Neuronal stem cell (in vitro differentiated cells): ENCODE measurements around the gene CLTB.
A peak's percentile ranks its signal among the peaks of the same experiment; 100 is the strongest.

Experiments used
- DNase-seq: peaks from one replicate; pipeline ENCODE4 v3.0.0-alpha.2; 2013; ENCODE audit warnings: low spot score
- H2AFZ ChIP-seq: one replicate; pipeline ENCODE4 v1.6.1; 2013; ENCODE audit warnings: mild to moderate bottlenecking, low read length, inconsistent platforms
- H2AK5ac ChIP-seq: 2 replicates; pipeline ENCODE4 v1.6.1; 2013; ENCODE audit warnings: low read depth, mild to moderate bottlenecking, inconsistent platforms, low read length, moderate library complexity, mixed read lengths
- H2BK120ac ChIP-seq: 2 replicates; pipeline ENCODE4 v1.6.1; 2013; ENCODE audit warnings: low read depth, mild to moderate bottlenecking, inconsistent platforms, low read length, moderate library complexity, mixed read lengths
- H2BK12ac ChIP-seq: one replicate; pipeline ENCODE4 v1.6.1; 2013; ENCODE audit warnings: low read length, inconsistent platforms
- H2BK15ac ChIP-seq: 2 replicates; pipeline ENCODE4 v1.6.1; 2013; ENCODE audit warnings: mild to moderate bottlenecking, low read length, inconsistent platforms, mixed read lengths
- H2BK5ac ChIP-seq: one replicate; pipeline ENCODE4 v1.6.1; 2013; ENCODE audit warnings: inconsistent platforms, mild to moderate bottlenecking, low read length, moderate library complexity
- H3K14ac ChIP-seq: one replicate; pipeline ENCODE4 v1.6.1; 2013; ENCODE audit warnings: low read length, inconsistent platforms
- H3K18ac ChIP-seq: 2 replicates; pipeline ENCODE4 v1.6.1; 2013; ENCODE audit warnings: low read length, inconsistent platforms
- H3K23ac ChIP-seq: 2 replicates; pipeline ENCODE4 v1.6.1; 2013; ENCODE audit warnings: low read depth, mild to moderate bottlenecking, mixed read lengths, low read length, inconsistent platforms; ENCODE audit not compliant: poor library complexity
- H3K27ac ChIP-seq: replicated peaks from 3 replicates; pipeline ENCODE4 v1.5.1; 2013; ENCODE audit warnings: low read length, inconsistent platforms
- H3K27me3 ChIP-seq, 3 experiments: 2 replicates each; pipeline ENCODE4 v1.6.1; 2013; ENCODE audit warnings: low read length in 3 of 3, mild to moderate bottlenecking in 2 of 3, inconsistent platforms in 1 of 3, low read depth in 1 of 3, mixed read lengths in 1 of 3, moderate library complexity in 1 of 3; ENCODE audit not compliant: control insufficient read depth in 3 of 3, insufficient read depth in 3 of 3
- H3K36me3 ChIP-seq, 2 donors: replicated peaks in 1 of 2; 2 replicates each; pipeline ENCODE4 v1.6.1; 2013; ENCODE audit warnings: low read length in 2 of 2; ENCODE audit not compliant: control insufficient read depth in 2 of 2, insufficient read depth in 2 of 2
- H3K4ac ChIP-seq: 2 replicates; pipeline ENCODE4 v1.6.1; 2013; ENCODE audit warnings: inconsistent platforms, mild to moderate bottlenecking, low read length, moderate library complexity
- H3K4me1 ChIP-seq, 2 donors: 1 replicate in 1 of 2; 2 replicates in 1 of 2; pipeline ENCODE4 v1.6.1; 2013; ENCODE audit warnings: low read length in 2 of 2, low read depth in 1 of 2; ENCODE audit not compliant: control insufficient read depth in 2 of 2, insufficient read depth in 1 of 2
- H3K4me2 ChIP-seq: one replicate; pipeline ENCODE4 v1.6.1; 2013; ENCODE audit warnings: mild to moderate bottlenecking, low read length, inconsistent platforms; ENCODE audit not compliant: insufficient read depth, poor library complexity, severe bottlenecking
- H3K4me3 ChIP-seq, 2 donors: 2 replicates each; pipeline ENCODE4 v1.5.1; 2013; ENCODE audit warnings: low read length in 2 of 2, mild to moderate bottlenecking in 2 of 2, inconsistent platforms in 1 of 2, moderate library complexity in 1 of 2
- H3K79me1 ChIP-seq: one replicate; pipeline ENCODE4 v1.6.1; 2013; ENCODE audit warnings: low read depth, mild to moderate bottlenecking, inconsistent platforms, low read length, moderate library complexity
- H3K9ac ChIP-seq: one replicate; pipeline ENCODE4 v1.6.1; 2013; ENCODE audit warnings: mild to moderate bottlenecking, low read depth, low read length, inconsistent platforms; ENCODE audit not compliant: poor library complexity
- H3K9me3 ChIP-seq, 2 donors: replicated peaks in 1 of 2; 2 replicates each; pipeline versions ENCODE3 to v1.6.1; 2013; ENCODE audit warnings: low read length in 2 of 2, mild to moderate bottlenecking in 2 of 2, inconsistent platforms in 1 of 2, low read depth in 1 of 2, mixed read lengths in 1 of 2, moderate library complexity in 1 of 2; ENCODE audit not compliant: control insufficient read depth in 2 of 2, insufficient read depth in 1 of 2
- H4K8ac ChIP-seq: one replicate; pipeline ENCODE4 v1.6.1; 2013; ENCODE audit warnings: low read depth, mild to moderate bottlenecking, inconsistent platforms, low read length, moderate library complexity
- H4K91ac ChIP-seq: one replicate; pipeline ENCODE4 v1.6.1; 2013; ENCODE audit warnings: low read length, low read depth, mild to moderate bottlenecking, inconsistent platforms; ENCODE audit not compliant: poor library complexity
- WGBS, 2 donors: extraction: QIAGEN DNeasy Blood & Tissue Kit; methylation state at CpG; one replicate each; pipeline ENCODE4 v1.1.7; 2013; ENCODE audit warnings: missing lambda C conversion rate in 2 of 2, mixed read lengths in 1 of 2; ENCODE audit not compliant: insufficient read length in 2 of 2, insufficient replicate concordance in 1 of 2; ENCODE audit errors: extremely low coverage in 2 of 2; 5-methylcytosine and 5-hydroxymethylcytosine counted together

Gene CLTB

GRCh38 chr5:176447591-176447977 lies 31.2 kb upstream of the CLTB start:
- no CpG with 5 or more reads among the region's 34 CpGs for WGBS, 2 donors
- H3K4me2 ChIP-seq = peak overlapping the region; percentile 89
- peaks cover 0 to 8% of the 10 kb centered on the region in 2 donors for H3K36me3 ChIP-seq
- peaks cover 5% of the 10 kb centered on the region for H3K79me1 ChIP-seq
- peak overlapping the region; percentile 93 to 99 for H3K4me3 ChIP-seq
- H2AFZ ChIP-seq = peak overlapping the region; percentile 91
- no peak overlapping the region for H2BK15ac ChIP-seq
- peak overlapping the region; percentile 67 for H2BK5ac ChIP-seq
- H4K8ac ChIP-seq = no peak overlapping the region
- H3K9ac ChIP-seq = peak overlapping the region; percentile 92
- H3K27me3 ChIP-seq = no peaks in the 10 kb centered on the region
- H3K23ac ChIP-seq = peak overlapping the region; percentile 11
- H3K27ac ChIP-seq = peak overlapping the region; percentile 94
- peaks cover 0 to 2% of the 10 kb centered on the region in 2 donors for H3K4me1 ChIP-seq
- H2BK120ac ChIP-seq = peak overlapping the region; percentile 16
- no peak overlapping the region for H3K14ac ChIP-seq
- no peak for DNase-seq
- H3K9me3 ChIP-seq = no peaks in the 10 kb centered on the region
- H2BK12ac ChIP-seq = no peak overlapping the region
- H3K18ac ChIP-seq = peak overlapping the region; percentile 94
- peak overlapping the region; percentile 13 for H2AK5ac ChIP-seq
- H3K4ac ChIP-seq = no peak overlapping the region
- H4K91ac ChIP-seq = no peak overlapping the region

GRCh38 chr5:176446884-176447590 lies 30.7 kb upstream of the CLTB start:
- H3K9me3 ChIP-seq = no peaks in the 10 kb centered on the region
- H3K9ac ChIP-seq = peak overlapping the region; percentile 92
- H2BK15ac ChIP-seq = no peak overlapping the region
- H4K91ac ChIP-seq = no peak overlapping the region
- peak overlapping the region; percentile 11 for H3K23ac ChIP-seq
- peak overlapping the region; percentile 91 for H2AFZ ChIP-seq
- no peak overlapping the region for H4K8ac ChIP-seq
- H2BK12ac ChIP-seq = no peak overlapping the region
- H2AK5ac ChIP-seq = peak overlapping the region; percentile 13
- H3K4me2 ChIP-seq = peak overlapping the region; percentile 89
- no CpG with 5 or more reads among the region's 27 CpGs for WGBS, 2 donors
- H3K36me3 ChIP-seq = peaks cover 0 to 3% of the 10 kb centered on the region in 2 donors
- H2BK120ac ChIP-seq = peak overlapping the region; percentile 16
- peak overlapping the region; percentile 67 for H2BK5ac ChIP-seq
- H3K27ac ChIP-seq = peak overlapping the region; percentile 94
- peaks cover 2 to 5% of the 10 kb centered on the region in 2 donors for H3K4me1 ChIP-seq
- peaks cover 5% of the 10 kb centered on the region for H3K79me1 ChIP-seq
- DNase-seq = peak; percentile 2
- peak overlapping the region; percentile 94 for H3K18ac ChIP-seq
- H3K4ac ChIP-seq = no peak overlapping the region
- no peak overlapping the region for H3K14ac ChIP-seq
- H3K4me3 ChIP-seq = peak overlapping the region; percentile 93 to 99
- peaks cover 0 to under 1% (median 0%) of the 10 kb centered on the region in 3 experiments for H3K27me3 ChIP-seq

GRCh38 chr5:176446028-176446665 lies 29.8 kb upstream of the CLTB start:
- H2AK5ac ChIP-seq = no peak overlapping the region

GRCh38 chr5:176444742-176445141 lies 28.4 kb upstream of the CLTB start:
- Histone ChIP-seq H3K4me3 (no peak overlapping the region), H3K4ac (no peak overlapping the region), H3K4me2 (no peak overlapping the region), H3K18ac (no peak overlapping the region), H2AFZ (no peak overlapping the region), H3K23ac (no peak overlapping the region), H4K91ac (no peak overlapping the region), H3K36me3 (no peaks in the 10 kb centered on the region), H2BK120ac (no peak overlapping the region), H2BK15ac (no peak overlapping the region), H2BK12ac (no peak overlapping the region), H2AK5ac (no peak overlapping the region), H3K9me3 (no peaks in the 10 kb centered on the region), H2BK5ac (no peak overlapping the region), H3K27me3 (peaks cover 0 to 15% (median 0%) of the 10 kb centered on the region in 3 experiments), H3K79me1 (peaks cover 3% of the 10 kb centered on the region), H3K27ac (no peak overlapping the region), H3K4me1 (peaks cover 2 to 5% of the 10 kb centered on the region in 2 donors), H4K8ac (no peak overlapping the region), H3K9ac (no peak overlapping the region), H3K14ac (no peak overlapping the region)
- WGBS, 2 donors = no CpG with 5 or more reads among the region's 5 CpGs
- no peak for DNase-seq

More at GRCh38 chr5:176446028-176446665, 29.8 kb upstream of the CLTB start:
- H2BK5ac ChIP-seq = no peak overlapping the region
- no peak overlapping the region for H3K4me3 ChIP-seq
- no peak overlapping the region for H3K4ac ChIP-seq
- no peak overlapping the region for H2BK120ac ChIP-seq
- no peak overlapping the region for H3K27ac ChIP-seq
- no peak overlapping the region for H4K8ac ChIP-seq
- no peaks in the 10 kb centered on the region for H3K9me3 ChIP-seq
- H3K14ac ChIP-seq = no peak overlapping the region
- H3K79me1 ChIP-seq = peaks cover 3% of the 10 kb centered on the region
- DNase-seq = no peak
- WGBS, 2 donors = no CpG with 5 or more reads among the region's 9 CpGs
- H3K4me1 ChIP-seq = peaks cover 2 to 5% of the 10 kb centered on the region in 2 donors
- no peak overlapping the region for H3K18ac ChIP-seq
- peaks cover 0 to 10% (median 0%) of the 10 kb centered on the region in 3 experiments for H3K27me3 ChIP-seq
- H2BK15ac ChIP-seq = no peak overlapping the region
- H3K9ac ChIP-seq = no peak overlapping the region
- H3K23ac ChIP-seq = no peak overlapping the region
- H3K36me3 ChIP-seq = no peaks in the 10 kb centered on the region
- H2BK12ac ChIP-seq = no peak overlapping the region
- no peak overlapping the region for H3K4me2 ChIP-seq
- no peak overlapping the region for H2AFZ ChIP-seq
- H4K91ac ChIP-seq = no peak overlapping the region
